HFFc6 (cell line): ENCODE results near the gene MEP1A. TPM values are rescaled to one million over a fixed set of nuclear protein-coding genes. Genes with fewer than 3 reads are reported as not detected.
"Not testable (repeated sequence)": the region's sequence is repeated elsewhere in the genome, so short reads cannot be mapped to it uniquely, and the experiment has no call there.

ENCODE experiments used
- DNase-seq: peaks from one replicate; pipeline ENCODE4 v3.0.0-alpha.2; 2018
- H3K27ac Mint-ChIP-seq: 2 replicates; pipeline ENCODE4 v1.8.0; 2020; ENCODE audit warnings: mild to moderate bottlenecking, mixed read lengths
- H3K27me3 Mint-ChIP-seq: 2 replicates; pipeline ENCODE4 v1.8.0; 2021; ENCODE audit warnings: mild to moderate bottlenecking, moderate library complexity, mixed read lengths; ENCODE audit not compliant: insufficient read depth
- H3K36me3 Mint-ChIP-seq: 2 replicates; pipeline ENCODE4 v1.8.0; 2021; ENCODE audit warnings: low read depth, mixed read lengths
- H3K4me1 Mint-ChIP-seq: 2 replicates; pipeline ENCODE4 v1.8.0; 2020; ENCODE audit warnings: low read depth, mixed read lengths
- H3K4me3 Mint-ChIP-seq: 2 replicates; pipeline ENCODE4 v1.8.0; 2020; ENCODE audit warnings: mild to moderate bottlenecking, moderate library complexity, mixed read lengths
- H3K9me3 Mint-ChIP-seq: 2 replicates; pipeline ENCODE4 v1.8.0; 2020; ENCODE audit warnings: mild to moderate bottlenecking, mixed read lengths
- CTCF ChIP-seq: fragments of 200-600 bp; sonication (generic); IDR thresholded peaks from 2 replicates; pipeline ENCODE4 v1.5.0; 2021; ENCODE audit warnings: antibody characterized with exemption, mild to moderate bottlenecking
- total RNA-seq, 6 experiments: library from RNA; stranded (reverse); fragmentation: NEBNext Ultra II Directional; extraction: Animal tissue kit (Norgen Biotek cat#: 25700); gene quantifications; 2 replicates in 1 of 6; 3 replicates in 5 of 6; pipeline ENCODE4 v1.2.3, GENCODE V29; 2021

The MEP1A gene
- total RNA-seq, 6 experiments from 2014 or later = not detected

- peak; percentile 96 for TF ChIP-seq CTCF
- no peaks in the 10 kb centered on the region for H3K36me3 Mint-ChIP-seq
- no peaks in the 10 kb centered on the region for H3K9me3 Mint-ChIP-seq
- H3K4me3 Mint-ChIP-seq = peak overlapping the region; percentile 59
- DNase-seq = peak; percentile 57
- H3K27ac Mint-ChIP-seq = no peak overlapping the region; the same call in 1 of the 2 replicates
- H3K27me3 Mint-ChIP-seq = peaks cover 3% of the 10 kb centered on the region; the same call in 1 of the 2 replicates
- peaks cover 18% of the 10 kb centered on the region for H3K4me1 Mint-ChIP-seq
Observed at GRCh38 chr6:46848684-46849360, 55.6 kb downstream of the MEP1A start.

- no peak for DNase-seq
- no peaks in the 10 kb centered on the region for H3K9me3 Mint-ChIP-seq
- H3K27ac Mint-ChIP-seq = no peak overlapping the region
- 0 out of 2 replicates have a peak, but pooled peaks have one; percentile 3 for TF ChIP-seq CTCF
- H3K27me3 Mint-ChIP-seq = peaks cover 5% of the 10 kb centered on the region; the same call in 1 of the 2 replicates
- H3K4me1 Mint-ChIP-seq = peaks cover 18% of the 10 kb centered on the region
- H3K36me3 Mint-ChIP-seq = no peaks in the 10 kb centered on the region
- H3K4me3 Mint-ChIP-seq = 0 out of 2 replicates have a peak overlapping the region, but pooled peaks have one; percentile 59
Observed at GRCh38 chr6:46849361-46849690, 56.1 kb downstream of the MEP1A start.

- peaks cover 18% of the 10 kb centered on the region for H3K4me1 Mint-ChIP-seq
- no peaks in the 10 kb centered on the region for H3K9me3 Mint-ChIP-seq
- DNase-seq = no peak
- no peak overlapping the region for H3K27ac Mint-ChIP-seq
- no peak for TF ChIP-seq CTCF
- peaks cover 5% of the 10 kb centered on the region; the same call in 1 of the 2 replicates for H3K27me3 Mint-ChIP-seq
- no peak overlapping the region for H3K4me3 Mint-ChIP-seq
- no peaks in the 10 kb centered on the region for H3K36me3 Mint-ChIP-seq
Observed at GRCh38 chr6:46850792-46851191, 57.6 kb downstream of the MEP1A start.

- H3K36me3 Mint-ChIP-seq, DNase-seq, H3K27me3 Mint-ChIP-seq, H3K9me3 Mint-ChIP-seq, H3K27ac Mint-ChIP-seq, H3K4me3 Mint-ChIP-seq: not testable (repeated sequence)
- H3K4me1 Mint-ChIP-seq = peaks cover 18% of the 10 kb centered on the region
Observed at GRCh38 chr6:46851576-46851975, 58.4 kb downstream of the MEP1A start.

GRCh38 chr6:46855966-46856365, 62.8 kb downstream of the MEP1A start:
- DNase-seq = peak; percentile 17
- TF ChIP-seq CTCF = peak; percentile 81
- not testable (repeated sequence) for H3K4me1 Mint-ChIP-seq, H3K36me3 Mint-ChIP-seq, H3K9me3 Mint-ChIP-seq, H3K4me3 Mint-ChIP-seq, H3K27ac Mint-ChIP-seq
- peaks cover 11% of the 10 kb centered on the region; the same call in 1 of the 2 replicates for H3K27me3 Mint-ChIP-seq

GRCh38 chr6:46862381-46862780, 69.2 kb downstream of the MEP1A start:
- Mint-ChIP-seq H3K4me1 (no peaks in the 10 kb centered on the region), H3K9me3 (no peaks in the 10 kb centered on the region), H3K27ac (no peak overlapping the region), H3K4me3 (no peak overlapping the region), H3K36me3 (no peaks in the 10 kb centered on the region), H3K27me3 (peaks cover 11% of the 10 kb centered on the region; the same call in 1 of the 2 replicates)
- TF ChIP-seq CTCF = no peak
- DNase-seq = no peak
